K562 treated with DMSO at 1 percent for 24 hours (cell line): Measurements from ENCODE around the gene SNPH. TPM values are rescaled to one million over a fixed set of nuclear protein-coding genes. Genes with fewer than 3 reads are reported as not detected.

Experiments used
- total RNA-seq: library from RNA; unstranded; fragments of 300-600 nt; gene quantifications from 2 replicates; pipeline ENCODE4 v1.2.3, GENCODE V29; 2022; ENCODE audit warnings: low read depth; ENCODE audit not compliant: insufficient read depth

Gene SNPH
- total RNA-seq, result 5.7 and 6.6 TPM in 2 replicates

GRCh38 chr20:1266167-1266973 is at the start of gene SNPH:
Gene SNPH (plus strand): TSS chr20:1266294. CDS start chr20:1296240, 29,946 bp downstream.

GRCh38 chr20:1225783-1226654 is 40.1 kb upstream of the SNPH start, which contains the start of gene RAD21L1:
Gene RAD21L1 (plus strand): TSS chr20:1226044. CDS start chr20:1228454, 2,410 bp downstream.

GRCh38 chr20:1328680-1329330 is 62.7 kb downstream of the SNPH start, which contains the start of gene SDCBP2:
Gene SDCBP2 (minus strand): TSS chr20:1329139. CDS start chr20:1320416, 8,723 bp downstream.

Other genes starting within 250 kb of the SNPH start
- 52.8 and 58.0 TPM in 2 replicates for gene PSMF1, start 147.7 kb upstream of the SNPH start, total RNA-seq
- gene TMEM74B, start 81.3 kb upstream of the SNPH start, total RNA-seq, result 12.3 and 18.3 TPM in 2 replicates
- gene C20orf202, start 62.8 kb upstream of the SNPH start, total RNA-seq, result 0.43 and 0.92 TPM in 2 replicates
- not detected in 2 replicates for gene RAD21L1, start 40.2 kb upstream of the SNPH start, total RNA-seq
- 3.0 TPM in 2 replicates for gene SDCBP2, start 62.8 kb downstream of the SNPH start, total RNA-seq
- gene FKBP1A, start 126.8 kb downstream of the SNPH start, total RNA-seq, result 190 and 198 TPM in 2 replicates
- 68.5 and 69.0 TPM in 2 replicates for gene NSFL1C, start 200.6 kb downstream of the SNPH start, total RNA-seq
- not detected in 2 replicates for gene SIRPB2, start 225.1 kb downstream of the SNPH start, total RNA-seq